Peyer's patch (tissue), 4 donors: ENCODE data around the gene MED13L.

Source experiments
- CTCF ChIP-seq, 6 experiments: fragments of 450-650 bp in 4 of 6; fragments of 200-600 bp in 2 of 6; sonication (generic) in 1 of 6; IDR thresholded peaks; one replicate each; pipeline ENCODE4 v1.5.1; 2017 to 2019; ENCODE audit warnings: antibody characterized with exemption in 6 of 6, mild to moderate bottlenecking in 3 of 6, moderate library complexity in 1 of 6
- POLR2A ChIP-seq, 2 donors: fragments of 450-650 bp; IDR thresholded peaks; one replicate each; pipeline ENCODE4 v1.5.1; 2017; ENCODE audit warnings: antibody characterized with exemption in 2 of 2, mild to moderate bottlenecking in 2 of 2, moderate library complexity in 2 of 2

GRCh38 chr12:115975411-115975810, 302.1 kb downstream of the MED13L start:
- TF ChIP-seq CTCF (IDR thresholded peaks at IDR 0.05) = no peak
- TF ChIP-seq POLR2A (IDR thresholded peaks at IDR 0.05) = no peak
